Activated CD8-positive, alpha-beta T cell treated with anti-CD3 and anti-CD28 coated beads, Interleukin-2, amount 10 ng/mL, durations not matched to agents 7 days and 5 days (primary cell): ENCODE measurements around the gene SMIM20. TPM values are rescaled to one million over a fixed set of nuclear protein-coding genes. Genes with fewer than 3 reads are reported as not detected.

Source experiments
- ATAC-seq: fragments of 150-1000 bp; cut with Tn5 transposase; one replicate; pipeline ENCODE4 v1.10.0; 2021; ENCODE audit warnings: moderate library complexity
- CTCF ChIA-PET: fragments of 350-600 bp; sonication (Branson Sonifier 250); formaldehyde crosslinking; loops from one replicate; lab custom pipeline; 2021; ENCODE audit warnings: antibody characterized with exemption; lab: Charles Lee
- POLR2A ChIA-PET: fragments of 350-600 bp; sonication (Branson Sonifier 250); formaldehyde crosslinking; loops from one replicate; lab custom pipeline; 2021; ENCODE audit warnings: antibody characterized with exemption; lab: Charles Lee
- DNase-seq: peaks from one replicate; pipeline ENCODE4 v3.0.0-alpha.2; 2020
- H3K27ac Mint-ChIP-seq: one replicate; pipeline ENCODE4 v1.8.0; 2021; ENCODE audit warnings: mild to moderate bottlenecking, mixed read lengths
- H3K27me3 Mint-ChIP-seq: one replicate; pipeline ENCODE4 v1.8.0; 2021; ENCODE audit warnings: low read depth, mixed read lengths
- H3K36me3 Mint-ChIP-seq: one replicate; pipeline ENCODE4 v1.8.0; 2021; ENCODE audit warnings: low read depth, mixed read lengths
- H3K4me1 Mint-ChIP-seq: one replicate; pipeline ENCODE4 v1.8.0; 2021; ENCODE audit warnings: low read depth, mixed read lengths
- H3K4me3 Mint-ChIP-seq: one replicate; pipeline ENCODE4 v1.8.0; 2021; ENCODE audit warnings: mild to moderate bottlenecking, mixed read lengths
- H3K9me3 Mint-ChIP-seq: one replicate; pipeline ENCODE4 v1.8.0; 2022; ENCODE audit warnings: mixed read lengths; ENCODE audit not compliant: insufficient read depth
- total RNA-seq, 2 experiments: library from RNA; stranded (reverse); gene quantifications; one replicate each; pipeline ENCODE4 v1.2.3, GENCODE V29; 2021

Gene SMIM20
- total RNA-seq, 2 experiments from 2014 or later: 11.1 to 13.9 TPM

DNA sequence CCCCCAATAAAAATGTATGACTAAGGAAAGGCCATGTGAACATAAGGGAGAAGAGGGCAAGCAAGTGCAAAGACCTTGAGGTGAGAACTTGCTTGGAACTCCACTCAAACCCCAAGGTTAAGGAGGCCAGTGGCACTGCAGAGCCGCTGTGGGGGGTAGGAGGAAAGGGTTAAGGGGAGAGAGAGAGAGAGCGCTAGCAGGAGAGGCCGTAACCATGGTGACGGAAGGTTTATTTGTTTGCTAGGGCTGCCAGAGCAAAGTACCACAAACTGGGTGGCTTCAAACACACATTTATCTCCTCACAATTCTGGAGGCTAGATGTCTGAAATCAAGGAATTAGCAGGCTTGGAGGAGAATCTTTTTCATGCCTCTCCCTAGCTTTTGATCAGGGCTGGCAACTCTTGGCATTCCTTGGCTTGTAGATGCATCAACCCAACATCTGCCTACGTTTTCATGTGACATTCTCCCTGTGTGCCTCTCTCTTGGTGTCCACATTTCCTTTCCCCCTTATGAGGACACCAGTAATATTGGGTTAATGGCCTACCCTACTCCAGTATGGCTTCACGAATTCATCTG, 35.2 kb downstream of the SMIM20 start:
- ATAC-seq (no peak), DNase-seq (no peak)
- CTCF ChIA-PET: interaction anchor here (1.0 kb wide), 1 partner anchor 23 kb away, joined by 3 read pairs; no protein-coding TSS in a partner anchor
- Mint-ChIP-seq H3K4me1 (peaks cover 4% of the 10 kb centered on the region), H3K9me3 (no peaks in the 10 kb centered on the region), H3K27ac (no peak overlapping the region), H3K4me3 (no peak overlapping the region), H3K36me3 (no peaks in the 10 kb centered on the region), H3K27me3 (peaks cover 25% of the 10 kb centered on the region)
- POLR2A ChIA-PET: no interaction called here

DNA sequence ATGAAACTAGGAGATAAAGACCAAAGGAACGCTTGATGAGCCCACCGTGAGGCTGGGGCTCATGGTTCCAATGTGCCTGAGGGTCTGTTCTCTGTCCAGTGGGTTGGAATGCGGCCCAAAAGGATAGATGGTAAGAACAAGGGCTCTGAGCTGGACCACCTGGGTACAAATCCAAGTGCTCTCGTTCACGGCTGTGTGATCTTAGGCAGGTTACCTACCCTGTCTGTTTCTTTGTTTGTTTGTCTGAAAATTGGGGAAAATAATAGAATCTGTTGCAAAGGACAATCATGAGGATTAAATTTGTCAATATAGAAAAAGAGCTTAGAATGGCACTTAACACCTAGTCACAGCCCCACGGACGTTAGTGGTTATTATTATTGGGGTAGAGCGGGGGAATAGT, 36.0 kb downstream of the SMIM20 start:
- ChIA-PET POLR2A (no interaction called here), CTCF (interaction anchor here (1.0 kb wide), 1 partner anchor 24 kb away, joined by 3 read pairs; no protein-coding TSS in a partner anchor)
- ATAC-seq (no peak), DNase-seq (no peak)
- Mint-ChIP-seq H3K36me3 (no peaks in the 10 kb centered on the region), H3K4me1 (peaks cover 4% of the 10 kb centered on the region), H3K27ac (no peak overlapping the region), H3K27me3 (peaks cover 19% of the 10 kb centered on the region), H3K9me3 (no peaks in the 10 kb centered on the region), H3K4me3 (no peak overlapping the region)

DNA sequence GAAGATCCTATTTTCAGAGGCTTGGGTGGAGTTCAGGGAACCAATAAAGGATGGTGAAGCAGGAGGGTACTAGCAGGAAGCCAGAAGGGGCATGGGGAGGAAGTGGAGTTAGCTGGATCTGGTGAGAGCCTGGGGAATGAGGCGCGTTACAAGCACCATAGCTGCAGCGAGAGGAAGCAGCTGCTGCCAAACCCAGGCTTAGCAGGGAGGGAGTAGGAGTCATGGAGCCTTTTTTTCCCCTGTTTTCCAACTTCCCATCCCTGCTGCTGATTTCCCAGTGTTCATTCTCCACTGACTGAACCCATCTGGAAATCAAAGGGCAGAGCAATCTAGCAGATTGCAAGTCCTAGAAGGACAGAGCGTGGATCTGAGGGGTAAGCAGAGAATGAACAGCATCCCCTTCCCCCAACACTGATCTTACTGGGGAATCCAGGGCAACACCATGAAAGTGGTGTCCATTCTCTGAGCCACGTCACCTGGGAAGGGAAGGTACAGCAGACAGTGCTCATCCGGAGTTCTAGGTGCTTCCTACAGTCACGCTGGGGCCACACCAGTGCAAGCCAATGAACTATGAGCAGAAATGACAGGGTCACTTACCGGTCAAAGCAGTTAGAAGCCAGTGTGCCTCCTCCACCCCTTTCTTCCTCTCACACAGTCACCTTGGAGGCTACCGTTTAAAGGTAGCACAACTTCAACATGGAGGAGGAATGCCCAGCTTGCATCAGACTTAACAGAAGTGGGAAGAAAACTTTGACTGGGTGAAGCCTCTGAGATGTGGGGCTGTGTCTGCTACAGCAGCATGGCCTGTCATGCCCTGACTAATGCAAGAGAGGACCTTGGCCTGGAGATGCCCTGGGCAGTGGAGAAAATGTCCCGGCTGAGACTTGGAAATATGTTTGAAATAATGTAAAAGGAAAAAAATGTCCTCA, 36.7 kb downstream of the SMIM20 start:
- no peak overlapping the region for H3K4me3 Mint-ChIP-seq
- H3K27ac Mint-ChIP-seq: no peak overlapping the region
- CTCF ChIA-PET: interaction anchor here (1.0 kb wide), 1 partner anchor 25 kb away, joined by 3 read pairs; no protein-coding TSS in a partner anchor
- no peak for ATAC-seq
- peaks cover 4% of the 10 kb centered on the region for H3K4me1 Mint-ChIP-seq
- H3K27me3 Mint-ChIP-seq: peaks cover 17% of the 10 kb centered on the region
- no peak for DNase-seq
- POLR2A ChIA-PET: no interaction called here
- H3K36me3 Mint-ChIP-seq: no peaks in the 10 kb centered on the region
- no peaks in the 10 kb centered on the region for H3K9me3 Mint-ChIP-seq

- no peak overlapping the region for H3K4me3 Mint-ChIP-seq
Observed at GRCh38 chr4:25951390-25951952, 37.5 kb downstream of the SMIM20 start.

DNA sequence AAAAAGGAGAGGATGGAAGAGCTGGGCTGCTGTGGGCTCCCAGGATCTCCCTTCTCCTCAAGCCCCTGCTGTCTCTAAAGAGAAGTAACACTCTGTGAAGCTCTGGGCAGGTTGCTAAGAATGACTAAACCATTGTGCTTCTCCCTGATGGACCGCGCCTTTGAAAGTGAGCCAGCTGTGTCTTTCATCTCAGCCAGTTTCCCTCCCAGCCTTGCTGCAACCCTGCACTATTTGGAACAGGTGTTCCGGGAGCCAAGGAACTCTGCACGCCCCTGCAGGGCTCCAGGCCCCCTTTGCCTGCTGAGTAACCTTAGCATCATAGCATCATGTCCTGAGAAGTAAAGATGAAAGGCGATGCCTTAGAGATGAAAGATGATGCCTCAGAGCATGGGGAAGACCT, 39.7 kb downstream of the SMIM20 start:
- Mint-ChIP-seq H3K27ac (no peak overlapping the region), H3K4me3 (no peak overlapping the region), H3K4me1 (peaks cover 4% of the 10 kb centered on the region), H3K9me3 (no peaks in the 10 kb centered on the region), H3K36me3 (no peaks in the 10 kb centered on the region), H3K27me3 (peaks cover 16% of the 10 kb centered on the region)
- no peak for DNase-seq
- ChIA-PET CTCF (interaction anchor here (1.6 kb wide), 1 partner anchor 10 kb away, joined by 6 read pairs; no protein-coding TSS in a partner anchor), POLR2A (no interaction called here)
- ATAC-seq: no peak

More at GRCh38 chr4:25951390-25951952, 37.5 kb downstream of the SMIM20 start:
- peaks cover 4% of the 10 kb centered on the region for H3K4me1 Mint-ChIP-seq
- DNase-seq: no peak
- ATAC-seq: no peak
- peaks cover 16% of the 10 kb centered on the region for H3K27me3 Mint-ChIP-seq
- ChIA-PET CTCF (no interaction called here), POLR2A (no interaction called here)
- H3K36me3 Mint-ChIP-seq: no peaks in the 10 kb centered on the region
- H3K27ac Mint-ChIP-seq: no peak overlapping the region
- H3K9me3 Mint-ChIP-seq: no peaks in the 10 kb centered on the region

- H3K27me3 Mint-ChIP-seq: peaks cover 14% of the 10 kb centered on the region
- ATAC-seq (no peak), DNase-seq (no peak)
- ChIA-PET POLR2A (interaction anchor here (1.0 kb wide), 1 partner anchor 41 kb away, joined by 3 read pairs; the partner anchor contains the start of gene SMIM20), CTCF (no interaction called here)
- H3K4me3 Mint-ChIP-seq: no peak overlapping the region
- H3K9me3 Mint-ChIP-seq: no peaks in the 10 kb centered on the region
- H3K4me1 Mint-ChIP-seq: peaks cover 4% of the 10 kb centered on the region
- no peaks in the 10 kb centered on the region for H3K36me3 Mint-ChIP-seq
- H3K27ac Mint-ChIP-seq: no peak overlapping the region
Observed at GRCh38 chr4:25954293-25954904, 40.4 kb downstream of the SMIM20 start.

- Mint-ChIP-seq H3K9me3 (no peaks in the 10 kb centered on the region), H3K4me3 (no peak overlapping the region), H3K27ac (no peak overlapping the region), H3K27me3 (peaks cover 6% of the 10 kb centered on the region), H3K4me1 (peaks cover 4% of the 10 kb centered on the region), H3K36me3 (no peaks in the 10 kb centered on the region)
- ChIA-PET POLR2A (interaction anchor here (1.0 kb wide), 1 partner anchor 42 kb away, joined by 3 read pairs; the partner anchor contains the start of gene SMIM20), CTCF (interaction anchor here (1.1 kb wide), 1 partner anchor 17 kb away, joined by 3 read pairs; no protein-coding TSS in a partner anchor)
- DNase-seq (no peak), ATAC-seq (no peak)
Observed at GRCh38 chr4:25955705-25956104, 41.7 kb downstream of the SMIM20 start.

DNA sequence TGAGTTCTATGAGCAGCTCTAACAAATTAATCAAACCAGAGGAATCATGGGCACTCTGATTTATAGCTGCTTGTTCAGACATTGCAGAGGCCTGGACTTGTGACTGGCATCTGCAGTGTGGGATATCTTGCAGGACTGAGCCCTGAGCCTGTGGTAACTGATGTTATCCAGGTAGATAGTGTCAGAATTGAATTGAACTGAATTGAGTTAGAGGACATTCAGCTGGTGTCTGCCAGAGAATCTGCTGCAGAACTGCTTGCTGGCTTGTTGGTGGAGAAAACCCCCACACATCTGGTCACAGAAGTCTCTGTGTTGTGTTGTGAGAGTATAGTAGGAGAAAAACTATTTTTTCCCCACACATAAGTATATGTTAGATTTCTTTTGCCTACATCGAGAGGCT, 42.2 kb downstream of the SMIM20 start:
- H3K4me1 Mint-ChIP-seq: peaks cover under 1% of the 10 kb centered on the region
- CTCF ChIA-PET: interaction anchor here (1.1 kb wide), 1 partner anchor 17 kb away, joined by 3 read pairs; no protein-coding TSS in a partner anchor
- DNase-seq (no peak), ATAC-seq (no peak)
- no peak overlapping the region for H3K27ac Mint-ChIP-seq
- H3K36me3 Mint-ChIP-seq: no peaks in the 10 kb centered on the region
- peaks cover 6% of the 10 kb centered on the region for H3K27me3 Mint-ChIP-seq
- no peak overlapping the region for H3K4me3 Mint-ChIP-seq
- POLR2A ChIA-PET: no interaction called here
- no peaks in the 10 kb centered on the region for H3K9me3 Mint-ChIP-seq

DNA sequence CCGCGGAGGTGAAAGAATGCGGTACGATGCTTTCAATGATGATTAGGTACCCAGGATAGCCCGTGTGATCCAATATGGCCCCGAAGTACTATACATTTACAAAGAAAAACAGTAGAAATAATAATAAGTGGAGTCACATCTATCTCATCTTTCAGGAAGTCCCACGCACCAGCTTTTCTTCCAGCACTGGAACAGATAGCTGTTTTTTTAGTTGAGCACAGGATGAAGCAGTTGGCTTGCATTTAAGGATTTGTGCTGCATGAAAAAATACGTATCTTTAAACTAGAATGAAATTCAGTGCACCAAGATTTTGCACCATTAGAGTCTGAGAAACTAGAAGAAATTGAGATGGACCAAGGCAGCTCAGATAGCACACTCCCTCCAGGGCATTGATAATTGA, 44.1 kb downstream of the SMIM20 start:
- Mint-ChIP-seq H3K36me3 (no peaks in the 10 kb centered on the region), H3K4me1 (no peaks in the 10 kb centered on the region), H3K4me3 (no peak overlapping the region), H3K9me3 (no peaks in the 10 kb centered on the region), H3K27ac (no peak overlapping the region), H3K27me3 (peaks cover 4% of the 10 kb centered on the region)
- no peak for ATAC-seq
- DNase-seq: no peak
- POLR2A ChIA-PET: no interaction called here
- CTCF ChIA-PET: no interaction called here

- H3K27me3 Mint-ChIP-seq: peaks cover 7% of the 10 kb centered on the region
- H3K4me1 Mint-ChIP-seq: no peaks in the 10 kb centered on the region
- CTCF ChIA-PET: interaction anchor here (1.2 kb wide), 1 partner anchor 37 kb away, joined by 3 read pairs; no protein-coding TSS in a partner anchor
- H3K36me3 Mint-ChIP-seq: no peaks in the 10 kb centered on the region
- H3K9me3 Mint-ChIP-seq: no peaks in the 10 kb centered on the region
- no peak for ATAC-seq
- DNase-seq: no peak
- H3K27ac Mint-ChIP-seq: no peak overlapping the region
- no peak overlapping the region for H3K4me3 Mint-ChIP-seq
- POLR2A ChIA-PET: no interaction called here
Observed at GRCh38 chr4:25962393-25962792, 48.4 kb downstream of the SMIM20 start.

DNA sequence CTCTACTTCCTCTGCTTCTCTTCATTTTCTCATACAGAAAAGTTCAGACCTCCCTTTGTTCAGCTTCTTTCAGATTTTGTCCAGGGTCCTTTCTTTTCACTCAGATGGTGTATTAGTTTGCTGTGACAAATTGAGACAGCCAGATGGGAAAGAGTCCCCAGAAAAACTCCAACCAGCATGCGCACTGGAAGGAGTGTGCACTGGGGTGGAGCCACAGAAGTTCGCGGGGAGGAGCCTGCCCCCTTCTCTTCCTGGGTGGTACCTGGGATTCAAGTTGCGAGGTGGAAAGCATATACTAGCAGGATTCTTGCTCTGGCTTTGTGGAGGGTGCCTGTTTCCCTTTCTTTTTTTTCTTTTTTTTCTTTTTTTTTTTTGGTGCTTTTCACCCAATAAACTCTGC, 51.6 kb downstream of the SMIM20 start:
- Mint-ChIP-seq H3K9me3 (no peaks in the 10 kb centered on the region), H3K27me3 (peaks cover 10% of the 10 kb centered on the region), H3K4me1 (no peaks in the 10 kb centered on the region), H3K36me3 (no peaks in the 10 kb centered on the region), H3K27ac (no peak overlapping the region), H3K4me3 (no peak overlapping the region)
- POLR2A ChIA-PET: no interaction called here
- DNase-seq (no peak), ATAC-seq (no peak)
- CTCF ChIA-PET: no interaction called here
